Muscle of arm (tissue), 12 donors: Measurements from ENCODE around the gene SCYL3. TPM values are rescaled to one million over a fixed set of nuclear protein-coding genes. Genes with fewer than 3 reads are reported as not detected.

ENCODE experiments used
- DNase-seq: peaks from one replicate; pipeline ENCODE4 v3.0.0-alpha.2; 2013
- polyA plus RNA-seq, 12 donors: library from polyadenylated mRNA; unstranded; fragments of 120-200 nt; gene quantifications; one replicate each; pipeline ENCODE4 v1.2.1, GENCODE V29; 2013; ENCODE audit not compliant: insufficient read length in 12 of 12

The SCYL3 gene
- polyA plus RNA-seq, 12 donors = 8.4 to 14.3 (median 10.3) TPM; not detected in 1

GRCh38 chr1:169902751-169903150, 9.1 kb upstream of the SCYL3 start:
- DNase-seq = no peak

DNA sequence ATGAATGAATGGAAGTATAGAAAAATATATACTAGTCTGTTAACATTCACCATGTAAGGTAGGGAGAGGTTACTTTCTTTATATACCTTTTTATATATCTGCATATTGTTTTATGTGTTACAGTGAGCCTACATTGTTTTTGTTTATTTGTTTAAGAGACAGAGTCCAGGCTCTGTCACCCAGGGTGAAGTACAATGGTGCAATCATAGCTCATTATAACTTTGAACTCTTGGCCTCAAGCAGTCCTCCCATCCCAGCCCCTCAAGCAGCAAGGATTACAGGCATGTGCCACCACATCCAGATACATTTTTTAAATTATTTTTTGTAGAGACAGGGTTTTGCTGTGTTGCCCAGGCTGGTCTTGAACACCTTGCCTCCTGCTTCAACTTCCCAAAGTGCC, 7.4 kb upstream of the SCYL3 start:
- DNase-seq = no peak

GRCh38 chr1:169900571-169900970, 6.9 kb upstream of the SCYL3 start:
- DNase-seq = no peak

DNA sequence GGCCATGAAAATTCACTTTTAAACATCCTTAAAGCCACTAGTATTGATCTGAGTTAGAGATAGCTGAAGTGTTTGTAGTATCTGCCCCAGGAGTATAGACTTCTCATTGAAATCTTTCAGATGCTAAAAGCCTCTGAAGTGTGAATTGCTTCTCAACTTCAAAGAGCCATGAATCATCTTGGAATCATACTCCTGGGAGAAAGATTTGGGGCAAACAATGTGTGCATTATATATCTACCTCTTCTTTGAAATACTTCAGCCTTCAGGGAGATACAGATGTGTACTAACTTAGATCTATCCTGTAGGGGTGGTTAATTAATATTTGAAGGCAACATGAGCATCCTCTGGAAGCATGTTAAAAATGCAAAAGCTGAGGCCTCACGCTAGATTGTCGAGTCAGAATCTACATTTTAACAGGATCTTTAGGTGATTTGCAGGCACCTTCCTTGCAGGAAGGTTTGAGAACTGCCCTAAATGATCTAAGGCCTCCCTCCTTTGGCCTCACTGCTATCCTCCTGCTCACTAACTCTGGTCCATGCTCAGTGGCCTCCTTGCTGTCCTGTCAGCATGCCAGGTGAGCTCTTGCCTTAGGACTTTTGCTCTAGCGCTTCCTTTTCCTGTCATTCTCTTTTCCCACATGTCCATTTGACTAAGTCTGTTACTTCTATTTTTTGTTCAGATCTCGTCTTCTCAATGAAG, 6.0 kb upstream of the SCYL3 start:
- no peak for DNase-seq

DNA sequence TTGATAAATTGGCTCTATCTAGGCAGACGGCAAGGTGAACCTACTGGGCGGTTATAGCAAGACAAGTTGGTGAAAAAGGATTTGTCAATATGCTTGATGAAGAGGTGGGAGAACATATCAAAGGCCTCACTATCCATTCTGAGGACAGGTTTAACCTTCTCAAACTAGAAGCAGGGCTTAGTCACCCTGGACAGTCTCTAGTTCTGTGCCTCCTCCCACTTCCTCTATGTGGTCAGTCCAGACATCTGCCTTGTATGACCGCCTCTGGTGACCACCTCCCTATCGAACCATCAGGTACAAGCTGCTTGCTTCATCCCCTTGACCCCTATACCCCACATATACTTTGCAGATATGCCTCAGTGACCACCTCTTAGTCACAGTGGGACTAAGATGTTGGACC, 2.3 kb upstream of the SCYL3 start:
- DNase-seq = no peak

GRCh38 chr1:169894424-169895145, 889 bp upstream of the SCYL3 start:
- DNase-seq = peak; percentile 9

DNA sequence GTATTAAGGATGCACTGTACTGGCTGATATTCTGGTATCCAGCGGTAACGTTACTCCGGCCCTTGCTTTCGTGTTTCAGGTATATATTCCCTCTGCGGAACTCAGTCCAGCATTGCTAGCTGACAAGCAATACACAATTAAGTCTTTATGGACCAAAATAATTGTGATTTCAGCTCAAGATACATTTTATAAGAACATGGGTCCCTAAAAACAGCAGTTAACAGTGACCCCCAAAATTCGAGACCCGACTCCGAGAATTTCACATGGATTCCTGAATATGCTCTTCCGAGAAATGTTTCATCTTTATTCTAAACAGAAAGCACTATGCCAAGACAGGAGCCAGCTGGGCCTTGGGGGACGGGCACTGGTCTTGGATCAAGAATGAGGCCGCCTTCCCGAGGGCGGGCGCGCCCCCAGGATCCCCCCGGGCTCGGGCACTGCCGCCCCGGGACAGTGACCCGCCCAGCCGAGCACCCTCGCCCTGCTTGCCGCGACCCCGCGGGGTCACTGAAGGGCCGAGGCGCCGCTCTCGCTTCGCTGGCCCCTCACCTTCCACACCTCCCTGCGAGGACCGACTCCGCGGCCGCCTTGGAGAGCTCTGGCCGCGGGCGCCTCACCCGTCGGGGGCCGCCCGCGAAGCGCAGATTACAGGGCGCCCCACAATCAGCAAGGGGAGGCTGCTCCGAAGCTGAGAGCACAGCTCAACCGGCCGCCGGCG, 610 bp downstream of the SCYL3 start:
- peak; percentile 41 for DNase-seq

- DNase-seq = no peak
Observed at GRCh38 chr1:169892176-169892926, 1.3 kb downstream of the SCYL3 start.

DNA sequence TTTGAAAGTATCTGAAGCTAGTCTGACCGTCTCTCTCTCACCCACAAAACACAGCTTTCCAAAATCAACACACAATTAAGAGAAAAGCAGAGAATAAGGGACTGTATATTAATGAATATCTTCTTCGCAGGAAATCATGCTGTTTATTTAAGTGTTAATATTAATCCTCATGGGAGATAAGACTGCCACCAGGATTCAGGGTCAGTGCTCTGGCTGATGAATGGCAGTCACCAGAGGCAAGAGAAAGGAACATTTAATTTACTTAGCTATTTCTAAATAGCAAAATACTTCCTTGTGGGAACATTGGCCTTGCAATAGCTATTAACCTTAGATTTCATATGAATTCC, 2.2 kb downstream of the SCYL3 start:
- DNase-seq = no peak

DNA sequence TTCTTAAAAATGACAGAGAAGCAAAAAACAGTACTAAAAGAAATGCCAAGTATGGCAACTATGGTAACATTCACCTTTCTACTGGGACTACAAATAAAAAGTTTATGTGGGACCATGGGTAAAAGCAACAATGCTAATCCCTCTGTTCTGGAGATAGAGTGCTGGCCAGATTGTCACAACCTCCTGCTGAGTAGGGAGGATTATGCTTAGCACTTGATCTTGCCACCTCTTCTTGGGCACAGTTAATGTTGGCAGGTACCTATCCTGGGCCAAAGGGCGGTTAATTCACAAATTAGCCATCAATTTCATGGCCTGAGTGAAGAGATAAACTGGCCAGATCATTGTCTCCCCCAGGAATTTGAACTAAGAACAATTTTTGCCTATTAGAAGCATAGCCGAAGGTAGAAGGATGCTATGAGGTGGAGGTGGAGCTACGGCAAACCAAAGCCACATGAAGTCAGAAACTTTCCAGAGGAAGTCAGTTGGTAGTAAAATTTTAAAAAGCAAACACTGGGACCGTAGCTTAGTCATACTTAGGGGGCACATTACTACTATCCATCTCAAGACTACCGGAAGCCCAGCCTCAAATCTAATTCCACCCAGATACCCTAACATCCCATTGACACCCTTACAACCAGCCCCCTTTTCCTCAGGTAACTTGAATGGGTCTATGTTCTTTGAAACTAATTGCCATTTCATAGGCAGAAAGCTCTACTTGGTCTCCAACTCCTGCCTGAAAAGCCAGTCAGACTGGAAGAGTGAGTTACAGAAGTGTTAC, 2.7 kb downstream of the SCYL3 start:
- DNase-seq = no peak

GRCh38 chr1:169889871-169890270, 3.8 kb downstream of the SCYL3 start:
- no peak for DNase-seq

- DNase-seq = no peak
Observed at GRCh38 chr1:169886931-169887330, 6.8 kb downstream of the SCYL3 start.

- DNase-seq = no peak
Observed at GRCh38 chr1:169886422-169886821, 7.3 kb downstream of the SCYL3 start.

DNA sequence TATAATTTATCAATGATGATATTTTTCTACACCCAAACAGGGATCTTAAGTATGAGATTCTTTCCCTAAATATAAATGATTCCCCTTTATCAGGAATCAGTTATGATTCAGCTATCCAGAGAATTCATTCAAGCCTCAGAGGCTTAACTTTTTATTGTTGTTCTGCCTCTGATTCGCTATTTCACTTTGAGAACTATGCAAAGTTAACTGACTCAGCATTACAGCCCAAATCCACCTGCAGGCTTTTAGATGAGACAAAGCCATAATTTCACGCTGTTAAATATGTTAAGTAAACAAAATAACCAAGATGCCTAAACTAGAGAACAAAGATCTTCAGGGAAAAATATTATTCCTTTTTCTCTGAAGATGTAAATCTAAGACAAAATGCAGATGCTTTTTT, 8.5 kb downstream of the SCYL3 start:
- no peak for DNase-seq

- no peak for DNase-seq
Observed at GRCh38 chr1:169884634-169885033, 9.1 kb downstream of the SCYL3 start.

GRCh38 chr1:169882039-169882511, 11.6 kb downstream of the SCYL3 start:
- no peak for DNase-seq

DNA sequence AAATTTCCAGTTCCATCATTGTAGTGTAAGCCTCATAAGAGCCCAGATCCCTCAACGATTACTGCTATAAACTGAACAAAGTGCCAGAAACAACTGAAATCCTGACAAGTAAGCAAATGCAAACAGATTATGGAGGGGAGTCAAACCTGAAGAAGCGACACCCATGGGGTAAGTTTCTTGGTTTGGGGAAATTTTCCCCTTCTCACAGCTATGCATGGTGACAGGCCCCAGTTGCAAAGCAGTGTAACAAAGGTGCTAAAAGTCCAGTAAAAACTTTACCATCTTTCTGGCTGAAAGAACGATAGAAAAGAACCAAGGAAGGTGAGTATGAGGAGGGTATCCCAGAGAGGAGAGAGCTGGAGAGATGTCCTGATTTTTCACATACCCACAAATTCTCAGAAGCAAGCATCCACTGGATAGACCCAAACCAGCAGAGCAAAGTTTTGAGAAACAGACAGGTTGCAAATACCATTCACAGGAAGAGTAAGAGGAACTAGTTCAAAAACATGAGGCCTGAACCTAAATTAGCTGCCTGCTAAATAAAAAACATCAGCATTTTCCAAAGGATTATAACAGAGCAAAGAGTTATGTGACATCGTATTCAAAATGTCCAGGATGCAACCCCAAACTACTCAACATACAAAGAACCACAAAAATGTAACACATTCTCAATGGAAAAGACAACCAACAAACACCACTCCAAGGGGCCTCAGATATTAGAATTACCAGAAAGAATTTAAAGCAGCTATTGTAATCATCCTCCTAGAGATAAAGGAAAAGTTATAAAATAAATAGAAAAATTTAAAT, 14.5 kb downstream of the SCYL3 start:
- DNase-seq = no peak

- DNase-seq = no peak
Observed at GRCh38 chr1:169878498-169878897, 15.2 kb downstream of the SCYL3 start.

GRCh38 chr1:169877800-169878491, 15.8 kb downstream of the SCYL3 start:
- DNase-seq = no peak

GRCh38 chr1:169874229-169874628, 19.5 kb downstream of the SCYL3 start:
- DNase-seq = no peak
